ENCODE data around the gene HSP90AB1. TPM values are rescaled to one million over a fixed set of nuclear protein-coding genes. Genes with fewer than 3 reads are reported as not detected.

HSP90AB1 gene
- total and polyA plus RNA-seq, 2 of the 8 experiments (the other 6 are each of a cell fraction or from before 2014, with no cell fraction given): 1,564 to 2,297 TPM

- H3K79me2 ChIP-seq (ENCODE audit: control insufficient read depth in 1 of 2, insufficient read depth in 2 of 2, low read length in 2 of 2): no peaks in the 10 kb centered on the region
- no peak overlapping the region for H3K14ac ChIP-seq (ENCODE audit: insufficient read length)
- 97 to 100% methylated on average over 1 to 3 of the region's 3 CpGs for WGBS, 2 experiments (ENCODE audit: extremely low coverage in 1 of 2, insufficient coverage in 1 of 2, insufficient read length in 1 of 2, insufficient replicate concordance in 2 of 2, low coverage in 1 of 2, low lambda C conversion rate in 2 of 2, missing lambda C conversion rate in 1 of 2)
- H3K23me2 ChIP-seq (ENCODE audit: low read depth, low read length): no peaks in the 10 kb centered on the region; the same call in 1 of the 2 replicates
- ChIA-PET POLR2A (ENCODE audit: partially characterized antibody) (no interaction called here), CTCF (ENCODE audit: partially characterized antibody) (interaction anchor here (0.9 to 8.0 kb wide), 4 partner anchors 8 to 35 kb away, joined by 3 to 51 read pairs (median 14); partner anchors contain the start of gene SLC29A1)
- H3K27ac ChIP-seq (ENCODE audit: low read depth, low read length): no peak overlapping the region
- H3K4me2 ChIP-seq (ENCODE audit: insufficient read depth in 1 of 2, low read depth in 2 of 2, low read length in 2 of 2): no peak overlapping the region
- H3K9ac ChIP-seq (replicated peaks in 1 of 4; ENCODE audit: extremely low read depth in 1 of 4, low read depth in 3 of 4, low read length in 3 of 4): no peak overlapping the region
- no peak overlapping the region for H2AK5ac ChIP-seq (ENCODE audit: low read depth, low read length)
- no peak overlapping the region for H2BK120ac ChIP-seq (replicated peaks; ENCODE audit: low read depth, low read length)
- H2AFZ ChIP-seq (ENCODE audit: low read length): no peak overlapping the region
- TF ChIP-seq RXRA (IDR thresholded peaks at IDR 0.05; ENCODE audit: insufficient read depth, low read depth, low read length): no peak
- no peak for DNase-seq (ENCODE audit: low read depth in 1 of 2, low spot score in 2 of 2)
- H2BK15ac ChIP-seq (ENCODE audit: low read length): no peak overlapping the region
- H2BK20ac ChIP-seq (ENCODE audit: low read length): no peak overlapping the region
- H3K4me1 ChIP-seq (replicated peaks in 1 of 4; ENCODE audit: control insufficient read depth in 3 of 4, insufficient read depth in 4 of 4, low read length in 3 of 4): peaks cover 4 to 15% (median 8%) of the 10 kb centered on the region in 4 experiments
- H4K5ac ChIP-seq (ENCODE audit: insufficient read length, low read depth, low read length): no peak overlapping the region
- no peaks in the 10 kb centered on the region for H4K20me1 ChIP-seq (replicated peaks in 1 of 2; ENCODE audit: control insufficient read depth in 1 of 2, insufficient read depth in 2 of 2, low read length in 2 of 2)
- H4K91ac ChIP-seq (replicated peaks; ENCODE audit: insufficient read length, low read length): no peak overlapping the region
- H3K79me1 ChIP-seq (ENCODE audit: low read depth, low read length): no peaks in the 10 kb centered on the region; the same call in 1 of the 2 replicates
- no peaks in the 10 kb centered on the region for H3K36me3 ChIP-seq (ENCODE audit: control insufficient read depth in 2 of 4, insufficient read depth in 4 of 4, low read length in 3 of 4)
- H2BK12ac ChIP-seq (ENCODE audit: low read depth, low read length): no peak overlapping the region
- no peak overlapping the region for H3K23ac ChIP-seq (ENCODE audit: insufficient read length)
- H3K27me3 ChIP-seq (replicated peaks in 1 of 4; ENCODE audit: control insufficient read depth in 3 of 4, extremely low read depth in 1 of 4, insufficient read depth in 3 of 4, low read length in 3 of 4): no peaks in the 10 kb centered on the region
- H3K9me3 ChIP-seq (ENCODE audit: insufficient read depth in 2 of 2, low read depth in 1 of 2, low read length in 1 of 2): no peaks in the 10 kb centered on the region
- no peak overlapping the region for H4K8ac ChIP-seq (ENCODE audit: extremely low read depth, insufficient read depth, low read length)
- no peak overlapping the region for H3K4ac ChIP-seq (replicated peaks; ENCODE audit: insufficient read length, low read depth, low read length)
- no peak overlapping the region for H3K4me3 ChIP-seq (ENCODE audit: extremely low read depth in 1 of 4, insufficient read depth in 2 of 4, low read depth in 3 of 4, low read length in 4 of 4)
- FAIRE-seq: no peak
- H3K18ac ChIP-seq (ENCODE audit: extremely low read depth, low read length): no peak overlapping the region
- no peak overlapping the region for H3K56ac ChIP-seq (replicated peaks; ENCODE audit: insufficient read length, low read depth, low read length)
- H2BK5ac ChIP-seq (ENCODE audit: low read depth, low read length): no peak overlapping the region
Observed at GRCh38 chr6:44211284-44211683, 35.6 kb upstream of the HSP90AB1 start.
